ENCODE measurements around the gene UBE2M.
A peak's percentile ranks its signal among the peaks of the same experiment; 100 is the strongest.
"Not testable (repeated sequence)": the region's sequence is repeated elsewhere in the genome, so short reads cannot be mapped to it uniquely, and the experiment has no call there.

Gene UBE2M

GRCh38 chr19:58516964-58517833 lies 41.2 kb downstream of the UBE2M start:
- H3K36me3 Mint-ChIP-seq, result no peaks in the 10 kb centered on the region

GRCh38 chr19:58516246-58516836 lies 42.1 kb downstream of the UBE2M start:
- H3K4me1 Mint-ChIP-seq (ENCODE audit: low read depth), result peaks cover 51% of the 10 kb centered on the region
- no peak overlapping the region for H3K27ac Mint-ChIP-seq
- H3K4me3 Mint-ChIP-seq, result peak overlapping the region; percentile 89

More at GRCh38 chr19:58516964-58517833, 41.2 kb downstream of the UBE2M start:
- H3K4me3 Mint-ChIP-seq, result peak overlapping the region; percentile 20
- peaks cover 52% of the 10 kb centered on the region for H3K4me1 Mint-ChIP-seq (ENCODE audit: low read depth)
- no peaks in the 10 kb centered on the region for H3K9me3 Mint-ChIP-seq (ENCODE audit: low read depth)
- H3K27me3 Mint-ChIP-seq, result no peaks in the 10 kb centered on the region
- no peak overlapping the region for H3K27ac Mint-ChIP-seq

DNA sequence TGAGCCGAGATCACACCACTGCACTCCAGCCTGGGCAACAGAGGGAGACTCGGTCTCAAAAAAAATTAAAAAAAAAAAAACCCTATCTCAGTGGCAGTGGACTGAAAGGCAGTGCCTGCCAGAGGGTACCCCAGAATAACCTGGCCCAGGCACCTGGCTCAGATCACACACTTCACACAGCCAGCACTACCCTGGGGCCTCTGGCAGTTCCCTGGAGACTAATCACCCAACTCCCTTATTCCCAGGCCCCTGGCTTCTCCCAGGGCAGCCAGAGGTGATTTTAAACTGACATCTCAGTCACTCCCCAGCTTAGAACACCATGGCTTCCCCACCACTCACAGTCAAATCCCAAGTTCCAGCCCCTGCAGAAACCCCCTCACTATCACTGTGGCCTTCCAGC lies 43.2 kb downstream of the UBE2M start:
- H3K4me1 Mint-ChIP-seq (ENCODE audit: low read depth), result peaks cover 45% of the 10 kb centered on the region
- H3K27ac Mint-ChIP-seq, result peak overlapping the region; percentile 76
- peak overlapping the region; percentile 89 for H3K4me3 Mint-ChIP-seq
- H3K36me3 Mint-ChIP-seq, result no peaks in the 10 kb centered on the region
- H3K9me3 Mint-ChIP-seq (ENCODE audit: low read depth), result no peaks in the 10 kb centered on the region
- H3K27me3 Mint-ChIP-seq, result no peaks in the 10 kb centered on the region

More at GRCh38 chr19:58516246-58516836, 42.1 kb downstream of the UBE2M start:
- no peaks in the 10 kb centered on the region for H3K9me3 Mint-ChIP-seq (ENCODE audit: low read depth)
- no peaks in the 10 kb centered on the region for H3K36me3 Mint-ChIP-seq
- H3K27me3 Mint-ChIP-seq, result no peaks in the 10 kb centered on the region

DNA sequence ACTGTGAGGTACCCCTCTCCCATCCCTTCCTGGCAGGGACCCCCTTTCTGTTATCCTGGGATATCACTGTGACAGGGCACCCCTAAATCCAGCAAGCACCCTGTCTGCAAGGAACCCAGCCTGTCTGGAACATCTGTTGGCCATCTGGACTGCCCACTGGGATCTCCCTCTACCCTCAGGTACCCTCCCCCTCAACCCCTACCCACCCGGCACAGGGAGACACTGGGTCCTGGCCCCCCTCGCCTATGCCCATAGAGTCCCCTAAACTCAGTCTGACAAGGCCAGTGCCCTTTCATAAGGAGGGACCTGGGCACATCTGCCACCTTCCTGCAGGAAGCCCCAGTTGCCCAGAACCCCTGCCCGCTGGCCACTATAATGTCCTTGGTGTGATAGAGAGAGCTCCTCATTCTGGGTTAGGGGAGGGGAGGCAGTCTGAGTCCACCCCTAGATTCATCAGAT lies 43.8 kb downstream of the UBE2M start:
- Mint-ChIP-seq H3K9me3 (ENCODE audit: low read depth) (no peaks in the 10 kb centered on the region), H3K4me3 (peak overlapping the region; percentile 89), H3K27me3 (no peaks in the 10 kb centered on the region), H3K36me3 (no peaks in the 10 kb centered on the region), H3K27ac (peak overlapping the region; percentile 83), H3K4me1 (ENCODE audit: low read depth) (peaks cover 39% of the 10 kb centered on the region)

DNA sequence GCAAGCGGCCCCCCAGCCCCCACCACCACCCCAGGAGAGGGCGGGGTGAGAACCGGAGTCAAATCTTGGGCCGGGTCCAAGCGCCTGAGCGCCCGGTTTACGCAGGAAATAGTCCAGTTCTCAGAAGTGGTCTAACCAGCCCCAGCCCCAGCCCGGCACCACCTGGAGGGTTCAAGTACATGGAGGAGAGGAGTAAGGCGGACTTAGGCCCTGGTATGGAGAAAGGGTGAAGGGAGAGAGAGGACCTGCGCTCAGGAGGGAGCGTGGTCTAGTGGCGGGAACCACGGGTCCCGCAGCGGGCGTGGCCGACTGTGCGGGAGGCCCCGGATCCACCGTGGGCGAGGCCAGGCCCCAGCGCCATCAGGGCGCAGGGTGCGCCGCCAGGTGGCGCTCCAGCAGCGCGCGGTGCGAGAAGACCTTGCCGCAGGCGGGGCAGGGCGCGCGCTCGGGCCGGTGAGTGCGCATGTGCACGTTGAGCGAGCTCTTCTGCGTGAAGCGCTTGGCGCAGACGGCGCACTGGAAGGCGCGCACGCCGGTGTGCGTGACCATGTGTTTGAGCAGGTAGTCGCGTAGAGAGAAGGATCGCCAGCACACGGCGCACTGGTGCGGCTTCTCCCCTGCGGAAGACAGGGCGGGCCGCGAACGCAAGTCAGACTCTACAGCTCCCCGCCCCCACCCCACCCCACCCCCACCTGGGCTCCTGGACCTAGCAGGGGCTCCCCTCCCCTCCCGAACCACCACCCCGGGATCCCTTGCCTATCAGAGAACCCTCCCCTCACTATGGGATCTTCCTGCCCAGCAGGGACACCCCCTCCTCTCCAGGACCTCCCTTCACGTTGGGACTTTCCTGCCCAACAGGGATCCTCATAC lies 44.5 kb downstream of the UBE2M start:
- Mint-ChIP-seq H3K4me3 (peak overlapping the region; percentile 89), H3K27ac (peak overlapping the region; percentile 90), H3K27me3 (no peaks in the 10 kb centered on the region)

GRCh38 chr19:58513213-58513693 lies 45.2 kb downstream of the UBE2M start:
- no peaks in the 10 kb centered on the region for H3K9me3 Mint-ChIP-seq (ENCODE audit: low read depth)
- no peak overlapping the region for H3K4me3 Mint-ChIP-seq
- H3K27me3 Mint-ChIP-seq, result no peaks in the 10 kb centered on the region
- H3K27ac Mint-ChIP-seq, result peak overlapping the region; percentile 84
- no peaks in the 10 kb centered on the region for H3K36me3 Mint-ChIP-seq
- H3K4me1 Mint-ChIP-seq (ENCODE audit: low read depth), result peaks cover 29% of the 10 kb centered on the region

More for the DNA sequence above, 44.5 kb downstream of the UBE2M start:
- Mint-ChIP-seq H3K9me3 (ENCODE audit: low read depth) (no peaks in the 10 kb centered on the region), H3K4me1 (ENCODE audit: low read depth) (peaks cover 35% of the 10 kb centered on the region), H3K36me3 (no peaks in the 10 kb centered on the region)

GRCh38 chr19:58511353-58512208 lies 46.8 kb downstream of the UBE2M start, which contains the start of gene SLC27A5:
Gene SLC27A5 (minus strand): TSS chr19:58511992. CDS start chr19:58511955, 37 bp downstream.
- peaks cover 7% of the 10 kb centered on the region for H3K36me3 Mint-ChIP-seq
- H3K4me1 Mint-ChIP-seq (ENCODE audit: low read depth), result peaks cover 21% of the 10 kb centered on the region
- H3K27ac Mint-ChIP-seq, result no peak within 1 kb of the TSS
- H3K4me3 Mint-ChIP-seq, result no peak within 1 kb of the TSS
- H3K9me3 Mint-ChIP-seq (ENCODE audit: low read depth), result no peaks in the 10 kb centered on the region
- no peaks in the 10 kb centered on the region for H3K27me3 Mint-ChIP-seq

GRCh38 chr19:58510084-58510862 lies 48.1 kb downstream of the UBE2M start:
- Mint-ChIP-seq H3K27ac (no peak overlapping the region), H3K27me3 (no peaks in the 10 kb centered on the region), H3K36me3 (peaks cover 7% of the 10 kb centered on the region), H3K4me3 (no peak overlapping the region), H3K4me1 (ENCODE audit: low read depth) (peaks cover 11% of the 10 kb centered on the region), H3K9me3 (ENCODE audit: low read depth) (no peaks in the 10 kb centered on the region)

DNA sequence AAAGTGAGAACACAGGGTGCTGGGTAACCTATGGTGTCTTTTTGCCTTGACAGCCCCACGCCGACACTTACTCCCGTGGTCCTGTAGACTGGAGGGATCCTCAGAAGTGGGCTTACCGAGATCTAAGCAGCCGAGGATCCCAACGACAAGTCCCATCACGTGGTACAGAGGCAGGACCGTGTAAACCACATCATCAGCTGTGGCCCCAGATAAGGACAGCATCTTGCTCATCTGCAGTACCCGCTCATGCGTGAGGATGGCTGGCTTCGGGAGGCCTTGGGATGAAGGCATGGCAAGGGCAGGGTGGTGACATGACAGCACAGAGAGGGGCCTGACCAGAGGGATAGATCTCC lies 48.7 kb downstream of the UBE2M start:
- H3K9me3 Mint-ChIP-seq (ENCODE audit: low read depth), result no peaks in the 10 kb centered on the region
- peaks cover 7% of the 10 kb centered on the region for H3K36me3 Mint-ChIP-seq
- peaks cover 8% of the 10 kb centered on the region for H3K4me1 Mint-ChIP-seq (ENCODE audit: low read depth)
- H3K27me3 Mint-ChIP-seq, result no peaks in the 10 kb centered on the region
- no peak overlapping the region for H3K4me3 Mint-ChIP-seq
- no peak overlapping the region for H3K27ac Mint-ChIP-seq

- not testable (repeated sequence) for H3K4me1 Mint-ChIP-seq (ENCODE audit: low read depth); H3K36me3 Mint-ChIP-seq; H3K4me3 Mint-ChIP-seq
Observed at GRCh38 chr19:58507602-58508223, 50.7 kb downstream of the UBE2M start.

More at GRCh38 chr19:58507602-58508223, 50.7 kb downstream of the UBE2M start:
- H3K27ac Mint-ChIP-seq; H3K9me3 Mint-ChIP-seq (ENCODE audit: low read depth); H3K27me3 Mint-ChIP-seq: not testable (repeated sequence)
